GM23248 (cell line): ENCODE data around the gene NRM.

ENCODE experiments used
- EZH2 ChIP-seq: fragments of 200-600 bp; sonication (generic); IDR thresholded peaks from 2 replicates; pipeline ENCODE4 v1.6.1; 2018; ENCODE audit warnings: antibody characterized with exemption, mild to moderate bottlenecking; ENCODE audit not compliant: insufficient read depth, poor library complexity, severe bottlenecking
- EZH2phosphoT487 ChIP-seq: fragments of 200-600 bp; sonication (generic); IDR thresholded peaks from 2 replicates; pipeline ENCODE4 v1.6.1; 2018; ENCODE audit warnings: antibody characterized with exemption, moderate library complexity, mild to moderate bottlenecking, low read depth; ENCODE audit not compliant: insufficient read depth

GRCh38 chr6:30640481-30640880, 50.3 kb downstream of the NRM start:
- TF ChIP-seq EZH2phosphoT487: no peak
- no peak for TF ChIP-seq EZH2
